Central memory CD4-positive, alpha-beta T cell (primary cell): ENCODE results near the gene KDM1B.
"Not testable (repeated sequence)": the region's sequence is repeated elsewhere in the genome, so short reads cannot be mapped to it uniquely, and the experiment has no call there.

Source experiments
- DNase-seq: peaks from one replicate; pipeline ENCODE4 v3.0.0; 2022

The KDM1B gene

GRCh38 chr6:18189196-18189595 lies 34.0 kb downstream of the KDM1B start:
- no peak for DNase-seq

- no peak for DNase-seq
Measured at GRCh38 chr6:18192026-18192425, 36.8 kb downstream of the KDM1B start.

GRCh38 chr6:18203786-18204185 lies 48.6 kb downstream of the KDM1B start:
- no peak for DNase-seq

GRCh38 chr6:18204691-18205090 lies 49.5 kb downstream of the KDM1B start:
- DNase-seq = no peak

- DNase-seq = no peak
Measured at GRCh38 chr6:18206591-18206990, 51.4 kb downstream of the KDM1B start.

GRCh38 chr6:18207438-18207837 lies 52.2 kb downstream of the KDM1B start:
- no peak for DNase-seq

- DNase-seq = no peak
Measured at GRCh38 chr6:18207949-18208348, 52.7 kb downstream of the KDM1B start.

GRCh38 chr6:18208778-18209177 lies 53.6 kb downstream of the KDM1B start:
- not testable (repeated sequence) for DNase-seq

GRCh38 chr6:18209539-18210197 lies 54.4 kb downstream of the KDM1B start:
- DNase-seq = no peak

GRCh38 chr6:18210707-18211106 lies 55.5 kb downstream of the KDM1B start:
- no peak for DNase-seq

GRCh38 chr6:18211338-18211737 lies 56.1 kb downstream of the KDM1B start:
- DNase-seq = no peak

- no peak for DNase-seq
Measured at GRCh38 chr6:18212231-18212630, 57.0 kb downstream of the KDM1B start.

- DNase-seq = peak; percentile 52
Measured at GRCh38 chr6:18213439-18213838, 58.2 kb downstream of the KDM1B start.

- DNase-seq = no peak
Measured at GRCh38 chr6:18214003-18214402, 58.8 kb downstream of the KDM1B start.

GRCh38 chr6:18215436-18215835 lies 60.2 kb downstream of the KDM1B start:
- no peak for DNase-seq

- DNase-seq = no peak
Measured at GRCh38 chr6:18216411-18216810, 61.2 kb downstream of the KDM1B start.

GRCh38 chr6:18218233-18218632 lies 63.0 kb downstream of the KDM1B start:
- no peak for DNase-seq

- no peak for DNase-seq
Measured at GRCh38 chr6:18219591-18219990, 64.4 kb downstream of the KDM1B start.

- no peak for DNase-seq
Measured at GRCh38 chr6:18221288-18221615, 66.0 kb downstream of the KDM1B start.

GRCh38 chr6:18226451-18227105 lies 71.4 kb downstream of the KDM1B start:
- DNase-seq = not testable (repeated sequence)

- DNase-seq = not testable (repeated sequence)
Measured at GRCh38 chr6:18227166-18227565, 71.9 kb downstream of the KDM1B start.

GRCh38 chr6:18228590-18228989 lies 73.4 kb downstream of the KDM1B start:
- not testable (repeated sequence) for DNase-seq

GRCh38 chr6:18231856-18232255 lies 76.6 kb downstream of the KDM1B start:
- DNase-seq = not testable (repeated sequence)

- DNase-seq = not testable (repeated sequence)
Measured at GRCh38 chr6:18233770-18234169, 78.5 kb downstream of the KDM1B start.

GRCh38 chr6:18234564-18234963 lies 79.3 kb downstream of the KDM1B start:
- DNase-seq = no peak
